Measurements from ENCODE around the gene SSBP3. TPM values are rescaled to one million over a fixed set of nuclear protein-coding genes. Genes with fewer than 3 reads are reported as not detected.

SSBP3 gene
- total and polyA plus RNA-seq, 9 of the 15 experiments (the other 6 are each of a cell fraction or from before 2014, with no cell fraction given), result 8.7 to 108 (median 33.8) TPM

GRCh38 chr1:54376430-54377039 is 29.7 kb downstream of the SSBP3 start (continued):
- TF ChIP-seq CBX3 (IDR thresholded peaks at IDR 0.05; ENCODE audit: borderline replicate concordance in 1 of 2, low read length in 2 of 2), result no peak
- TF ChIP-seq MCM2 (IDR thresholded peaks at IDR 0.05; ENCODE audit: low read depth), result no peak
- TF ChIP-seq CREB3 (tag; conservative IDR thresholded peaks at IDR 0.05; ENCODE audit: low read depth), result no peak
- no peak for TF ChIP-seq LEF1 (IDR thresholded peaks at IDR 0.05)
- no peak; the same call in 1 of the 2 replicates for TF ChIP-seq ZNF644 (tag; IDR thresholded peaks at IDR 0.05; ENCODE audit: low read depth)
- no peak for TF ChIP-seq FUS (optimal IDR thresholded peaks at IDR 0.05; ENCODE audit: low read depth, low read length)
- TF ChIP-seq ATF3 (IDR thresholded peaks at IDR 0.05), result peak; percentile 98
- TF ChIP-seq ATF3 (CRISPR knock-in tag; conservative IDR thresholded peaks at IDR 0.05), result peak; percentile 76; the same call in 1 of the 2 replicates
- no peak for TF ChIP-seq ZNF282 (CRISPR knock-in tag; IDR thresholded peaks at IDR 0.05)
- TF ChIP-seq KDM1A (IDR thresholded peaks at IDR 0.05), result peak in 1 of 2 experiments; percentile 22; a peak in 1 of 4 replicates
- no peak for TF ChIP-seq TAF15 (IDR thresholded peaks at IDR 0.05; ENCODE audit: low read depth, low read length)
- TF ChIP-seq IFI16 (CRISPR knock-in tag; IDR thresholded peaks at IDR 0.05), result no peak
- no peak for TF ChIP-seq ETS1 (conservative IDR thresholded peaks at IDR 0.05; ENCODE audit: control insufficient read depth, low read depth, low read length)
- peak; percentile 93 for TF ChIP-seq FOSL1 (tag; conservative IDR thresholded peaks at IDR 0.05)
- TF ChIP-seq PRMT5 (CRISPR knock-in tag; IDR thresholded peaks at IDR 0.05), result no peak
- no peak for TF ChIP-seq MECOM (CRISPR knock-in tag; IDR thresholded peaks at IDR 0.05)
- TF ChIP-seq ZBTB43 (CRISPR knock-in tag; IDR thresholded peaks at IDR 0.05), result no peak
- TF ChIP-seq ZNF780A (CRISPR knock-in tag; IDR thresholded peaks at IDR 0.05), result no peak
- TF ChIP-seq JUNB (CRISPR knock-in tag; conservative IDR thresholded peaks at IDR 0.05), result peak; percentile 76
- TF ChIP-seq ESRRB (CRISPR knock-in tag; IDR thresholded peaks at IDR 0.05; ENCODE audit: borderline replicate concordance), result no peak
- peak; percentile 24; the same call in 1 of the 2 replicates for TF ChIP-seq ZFX (CRISPR knock-in tag; IDR thresholded peaks at IDR 0.05)
- no peak for TF ChIP-seq OTX1 (CRISPR knock-in tag; IDR thresholded peaks at IDR 0.05)
- no peak for TF ChIP-seq PHF8 (IDR thresholded peaks at IDR 0.05; ENCODE audit: borderline replicate concordance, low read length)
- TF ChIP-seq DLX4 (CRISPR knock-in tag; IDR thresholded peaks at IDR 0.05), result no peak
